Forelimb muscle (tissue), 1 donor: Measurements from ENCODE around the gene ALCAM. TPM values are rescaled to one million over a fixed set of nuclear protein-coding genes. Genes with fewer than 3 reads are reported as not detected.

ENCODE experiments used
- DNase-seq: peaks from one replicate; pipeline ENCODE4 v3.0.0-alpha.2; 2013; ENCODE audit warnings: low read depth
- polyA plus RNA-seq: library from polyadenylated mRNA; unstranded; fragments of 120-200 nt; gene quantifications from one replicate; pipeline ENCODE4 v1.2.1, GENCODE V29; 2013; ENCODE audit not compliant: insufficient read length

Gene ALCAM
- polyA plus RNA-seq, 1 donor = 9.0 TPM

GRCh38 chr3:105429034-105429762 is 62.5 kb downstream of the ALCAM start:
- no peak for DNase-seq

GRCh38 chr3:105430455-105430854 is 63.7 kb downstream of the ALCAM start:
- DNase-seq = no peak

GRCh38 chr3:105431200-105431599 is 64.5 kb downstream of the ALCAM start:
- DNase-seq = no peak

- no peak for DNase-seq
Observed at GRCh38 chr3:105435277-105435676, 68.6 kb downstream of the ALCAM start.

GRCh38 chr3:105436687-105437086 is 70.0 kb downstream of the ALCAM start:
- no peak for DNase-seq

- no peak for DNase-seq
Observed at GRCh38 chr3:105440113-105440512, 73.4 kb downstream of the ALCAM start.

GRCh38 chr3:105444725-105445124 is 78.0 kb downstream of the ALCAM start:
- no peak for DNase-seq

GRCh38 chr3:105448338-105448982 is 81.8 kb downstream of the ALCAM start:
- no peak for DNase-seq

- DNase-seq = no peak
Observed at GRCh38 chr3:105449414-105449813, 82.7 kb downstream of the ALCAM start.

GRCh38 chr3:105456017-105456416 is 89.3 kb downstream of the ALCAM start:
- DNase-seq = no peak

- DNase-seq = no peak
Observed at GRCh38 chr3:105458518-105459215, 92.0 kb downstream of the ALCAM start.

- no peak for DNase-seq
Observed at GRCh38 chr3:105459566-105460290, 93.0 kb downstream of the ALCAM start.

- no peak for DNase-seq
Observed at GRCh38 chr3:105463620-105464019, 96.9 kb downstream of the ALCAM start.

- no peak for DNase-seq
Observed at GRCh38 chr3:105465251-105465853, 98.6 kb downstream of the ALCAM start.

GRCh38 chr3:105466072-105466471 is 99.4 kb downstream of the ALCAM start:
- DNase-seq = no peak

- no peak for DNase-seq
Observed at GRCh38 chr3:105466495-105467404, 100.0 kb downstream of the ALCAM start.

- DNase-seq = no peak
Observed at GRCh38 chr3:105470851-105471250, 104.1 kb downstream of the ALCAM start.

GRCh38 chr3:105473521-105474223 is 107.0 kb downstream of the ALCAM start:
- DNase-seq = no peak

- DNase-seq = no peak
Observed at GRCh38 chr3:105480768-105481167, 114.1 kb downstream of the ALCAM start.

- DNase-seq = no peak
Observed at GRCh38 chr3:105483476-105483875, 116.8 kb downstream of the ALCAM start.
